Brain microvascular endothelial cell (primary cell): ENCODE measurements around the gene P2RX5.
A peak's percentile ranks its signal among the peaks of the same experiment; 100 is the strongest.

Experiments
- DNase-seq: peaks from one replicate; pipeline ENCODE4 v3.0.0-alpha.2; 2020
- H3K27ac ChIP-seq: fragments of 250-450 bp; sonication (Bioruptor Pico); 2 replicates; pipeline ENCODE4 v1.5.1; 2020; ENCODE audit warnings: mild to moderate bottlenecking, moderate library complexity
- H3K27me3 ChIP-seq: fragments of 250-450 bp; sonication (Bioruptor Pico); replicated peaks from 2 replicates; pipeline ENCODE4 v1.5.1; 2020; ENCODE audit warnings: mild to moderate bottlenecking
- H3K36me3 ChIP-seq: fragments of 250-450 bp; sonication (Bioruptor Pico); replicated peaks from 2 replicates; pipeline ENCODE4 v1.5.1; 2020; ENCODE audit warnings: mild to moderate bottlenecking
- H3K4me3 ChIP-seq: 2 replicates; pipeline ENCODE4 v1.5.1; 2011; ENCODE audit warnings: low read depth, mild to moderate bottlenecking, control low read depth, low read length, moderate library complexity
- in situ Hi-C: cut with HindIII; loops from 2 replicates; pipeline ENCODE4 v1.10.0; 2017; ENCODE audit warnings: low sequenced_read_pairs, low pct_ligation_motif_present
- TF ChIP-seq, protein P1 (sequence below): IDR thresholded peaks from 2 replicates; pipeline ENCODE4 v1.5.1; 2011; ENCODE audit warnings: low read depth, mild to moderate bottlenecking, moderate library complexity, low read length, control low read depth, inconsistent platforms; ENCODE audit errors: missing control alignments

The P2RX5 gene

DNA sequence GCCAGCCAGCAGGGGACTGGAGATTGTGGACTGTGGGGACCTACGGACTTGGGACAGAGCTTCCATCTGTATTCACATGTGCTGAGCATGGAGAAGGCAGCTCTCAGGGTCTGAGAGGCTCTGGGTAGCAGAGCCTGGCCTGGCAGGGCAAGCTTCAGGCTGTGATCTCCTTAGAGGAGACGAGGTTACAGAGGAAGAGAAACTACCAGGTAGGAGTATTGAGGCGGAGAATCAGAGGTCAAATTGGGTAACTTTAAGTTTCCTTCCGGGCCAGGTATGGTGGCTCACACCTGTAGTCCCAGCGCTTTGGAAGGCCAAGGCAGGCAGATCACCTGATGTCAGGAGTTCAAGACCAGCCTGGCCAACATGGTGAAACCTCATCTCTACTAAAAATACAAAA lies 50.6 kb downstream of the P2RX5 start:
- Histone ChIP-seq H3K4me3 (no peak overlapping the region), H3K27ac (no peak overlapping the region), H3K36me3 (peaks cover 25% of the 10 kb centered on the region), H3K27me3 (no peaks in the 10 kb centered on the region)
- TF ChIP-seq, protein P1, sequence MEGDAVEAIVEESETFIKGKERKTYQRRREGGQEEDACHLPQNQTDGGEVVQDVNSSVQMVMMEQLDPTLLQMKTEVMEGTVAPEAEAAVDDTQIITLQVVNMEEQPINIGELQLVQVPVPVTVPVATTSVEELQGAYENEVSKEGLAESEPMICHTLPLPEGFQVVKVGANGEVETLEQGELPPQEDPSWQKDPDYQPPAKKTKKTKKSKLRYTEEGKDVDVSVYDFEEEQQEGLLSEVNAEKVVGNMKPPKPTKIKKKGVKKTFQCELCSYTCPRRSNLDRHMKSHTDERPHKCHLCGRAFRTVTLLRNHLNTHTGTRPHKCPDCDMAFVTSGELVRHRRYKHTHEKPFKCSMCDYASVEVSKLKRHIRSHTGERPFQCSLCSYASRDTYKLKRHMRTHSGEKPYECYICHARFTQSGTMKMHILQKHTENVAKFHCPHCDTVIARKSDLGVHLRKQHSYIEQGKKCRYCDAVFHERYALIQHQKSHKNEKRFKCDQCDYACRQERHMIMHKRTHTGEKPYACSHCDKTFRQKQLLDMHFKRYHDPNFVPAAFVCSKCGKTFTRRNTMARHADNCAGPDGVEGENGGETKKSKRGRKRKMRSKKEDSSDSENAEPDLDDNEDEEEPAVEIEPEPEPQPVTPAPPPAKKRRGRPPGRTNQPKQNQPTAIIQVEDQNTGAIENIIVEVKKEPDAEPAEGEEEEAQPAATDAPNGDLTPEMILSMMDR: no peak
- DNase-seq: no peak
- in situ Hi-C loops: no loop called here

DNA sequence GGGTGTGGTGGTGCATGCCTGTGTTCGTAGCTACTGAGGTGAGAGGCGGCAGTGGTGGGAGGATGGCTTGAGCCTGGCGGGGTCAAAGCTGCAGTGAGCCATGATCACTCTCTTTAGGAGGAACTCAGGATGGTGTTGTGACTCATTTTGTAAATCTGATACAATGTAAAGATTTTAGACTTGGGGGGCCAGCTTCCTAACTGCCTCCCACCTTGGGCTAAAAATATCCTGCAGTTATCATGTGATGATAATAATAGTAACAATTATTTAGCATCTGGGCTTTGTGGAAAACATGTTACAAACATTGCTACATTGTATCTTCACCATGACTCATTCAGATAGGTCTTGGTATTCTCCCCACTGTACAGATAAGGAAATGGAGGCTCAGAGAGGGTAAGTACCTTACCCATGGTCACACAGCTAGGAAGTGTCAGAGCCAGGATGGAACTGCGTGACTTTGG lies 52.0 kb downstream of the P2RX5 start:
- no peak overlapping the region for H3K4me3 ChIP-seq
- H3K27ac ChIP-seq: no peak overlapping the region
- TF ChIP-seq, protein P1: no peak
- no peaks in the 10 kb centered on the region for H3K27me3 ChIP-seq
- H3K36me3 ChIP-seq: peaks cover 25% of the 10 kb centered on the region
- DNase-seq: no peak
- in situ Hi-C loops: no loop called here

- Histone ChIP-seq H3K36me3 (peaks cover 7% of the 10 kb centered on the region), H3K4me3 (no peak overlapping the region), H3K27ac (no peak overlapping the region), H3K27me3 (no peaks in the 10 kb centered on the region)
- in situ Hi-C loops: no loop called here
- TF ChIP-seq, protein P1: no peak
- DNase-seq: no peak
Measured at GRCh38 chr17:3641717-3642486, 54.1 kb downstream of the P2RX5 start.

DNA sequence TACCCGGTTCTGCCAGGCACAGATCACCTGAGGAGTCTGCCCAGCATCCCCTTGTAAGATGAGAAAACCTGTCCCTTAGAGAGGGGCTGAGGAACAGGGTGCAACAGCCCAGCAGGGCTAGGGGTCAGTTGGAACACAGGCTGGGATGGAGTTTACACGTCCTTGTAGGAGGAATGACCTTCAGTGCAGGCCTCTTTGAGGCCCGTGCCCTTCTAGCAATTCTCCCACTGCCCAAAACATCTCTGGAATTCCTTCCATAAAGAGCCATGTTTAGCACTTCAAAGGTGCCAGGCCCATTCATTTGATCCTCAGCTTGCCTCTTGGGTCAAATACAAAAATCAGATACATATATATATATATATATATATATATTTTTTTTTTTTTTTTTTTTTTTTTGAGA lies 54.9 kb downstream of the P2RX5 start:
- TF ChIP-seq, protein P1: no peak
- in situ Hi-C loops: no loop called here
- H3K27ac ChIP-seq: no peak overlapping the region

DNA sequence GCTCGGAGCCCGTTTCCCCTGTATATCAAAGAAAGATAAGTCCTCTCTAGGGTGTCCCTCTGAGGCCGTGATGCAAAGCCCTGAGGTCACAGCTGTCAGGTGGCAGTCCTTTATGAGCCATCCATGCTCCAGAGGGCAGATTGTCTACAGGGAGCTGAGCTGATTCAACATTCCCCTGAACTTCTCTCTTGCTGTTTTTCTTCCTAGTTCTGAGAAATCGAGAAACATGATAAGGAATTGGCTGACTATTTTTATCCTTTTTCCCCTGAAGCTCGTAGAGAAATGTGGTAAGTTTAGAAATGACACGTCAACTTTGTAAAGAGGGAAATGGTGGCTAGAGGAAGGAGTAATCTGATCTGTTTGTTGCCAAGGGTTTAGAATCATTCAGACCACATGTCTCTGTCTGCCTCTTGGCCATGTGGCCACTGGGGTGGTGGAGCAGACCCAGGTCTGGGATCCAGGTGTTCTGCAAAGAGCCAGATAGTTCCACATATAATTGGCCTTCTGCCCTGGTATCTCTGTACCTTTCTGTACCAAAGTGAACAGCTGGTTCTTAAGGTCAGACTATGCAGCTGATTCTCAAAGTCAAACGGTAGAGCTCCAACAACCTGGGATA lies 55.9 kb downstream of the P2RX5 start:
- in situ Hi-C loops: no loop called here
- DNase-seq: peak; percentile 57
- H3K4me3 ChIP-seq: no peak overlapping the region
- peaks cover 4% of the 10 kb centered on the region for H3K36me3 ChIP-seq
- H3K27me3 ChIP-seq: no peaks in the 10 kb centered on the region
- peak overlapping the region; percentile 79 for H3K27ac ChIP-seq
- TF ChIP-seq, protein P1: no peak

More for the DNA sequence above, 54.9 kb downstream of the P2RX5 start:
- H3K36me3 ChIP-seq: peaks cover 7% of the 10 kb centered on the region
- H3K4me3 ChIP-seq: no peak overlapping the region
- no peak for DNase-seq
- H3K27me3 ChIP-seq: no peaks in the 10 kb centered on the region
